Activated naive CD4-positive, alpha-beta T cell treated with anti-CD3 and anti-CD28 coated beads for 36 hours (primary cell): ENCODE measurements around the gene IFITM1. TPM values are rescaled to one million over a fixed set of nuclear protein-coding genes. Genes with fewer than 3 reads are reported as not detected.
A peak's percentile ranks its signal among the peaks of the same experiment; 100 is the strongest.

ENCODE experiments used
- CTCF ChIA-PET: fragments of 350-600 bp; sonication (Branson Sonifier 250); formaldehyde crosslinking; loops from one replicate; lab custom pipeline; 2021; ENCODE audit warnings: antibody characterized with exemption; lab: Charles Lee
- DNase-seq: peaks from one replicate; pipeline ENCODE4 v3.0.0-alpha.2; 2020
- H3K27ac Mint-ChIP-seq: one replicate; pipeline ENCODE4 v1.8.0; 2021; ENCODE audit warnings: mild to moderate bottlenecking, mixed read lengths
- H3K27me3 Mint-ChIP-seq: one replicate; pipeline ENCODE4 v1.8.0; 2021; ENCODE audit warnings: low read depth, mixed read lengths
- H3K36me3 Mint-ChIP-seq: one replicate; pipeline ENCODE4 v1.8.0; 2021; ENCODE audit warnings: low read depth, mixed read lengths
- H3K4me1 Mint-ChIP-seq: one replicate; pipeline ENCODE4 v1.8.0; 2021; ENCODE audit warnings: low read depth, mixed read lengths
- H3K4me3 Mint-ChIP-seq: one replicate; pipeline ENCODE4 v1.8.0; 2021; ENCODE audit warnings: mild to moderate bottlenecking, moderate library complexity, mixed read lengths
- H3K9me3 Mint-ChIP-seq: one replicate; pipeline ENCODE4 v1.8.0; 2021; ENCODE audit warnings: mixed read lengths
- intact Hi-C: fragments of 100-400 bp; cut with micrococcal nuclease; formaldehyde crosslinking; loops from one replicate; pipeline ENCODE4 v1.15.1; 2023
- total RNA-seq, 2 experiments: library from RNA; stranded (reverse); gene quantifications; one replicate each; pipeline ENCODE4 v1.2.3, GENCODE V29; 2021

The IFITM1 gene
- total RNA-seq, 2 experiments from 2014 or later = 359 to 378 TPM

DNA sequence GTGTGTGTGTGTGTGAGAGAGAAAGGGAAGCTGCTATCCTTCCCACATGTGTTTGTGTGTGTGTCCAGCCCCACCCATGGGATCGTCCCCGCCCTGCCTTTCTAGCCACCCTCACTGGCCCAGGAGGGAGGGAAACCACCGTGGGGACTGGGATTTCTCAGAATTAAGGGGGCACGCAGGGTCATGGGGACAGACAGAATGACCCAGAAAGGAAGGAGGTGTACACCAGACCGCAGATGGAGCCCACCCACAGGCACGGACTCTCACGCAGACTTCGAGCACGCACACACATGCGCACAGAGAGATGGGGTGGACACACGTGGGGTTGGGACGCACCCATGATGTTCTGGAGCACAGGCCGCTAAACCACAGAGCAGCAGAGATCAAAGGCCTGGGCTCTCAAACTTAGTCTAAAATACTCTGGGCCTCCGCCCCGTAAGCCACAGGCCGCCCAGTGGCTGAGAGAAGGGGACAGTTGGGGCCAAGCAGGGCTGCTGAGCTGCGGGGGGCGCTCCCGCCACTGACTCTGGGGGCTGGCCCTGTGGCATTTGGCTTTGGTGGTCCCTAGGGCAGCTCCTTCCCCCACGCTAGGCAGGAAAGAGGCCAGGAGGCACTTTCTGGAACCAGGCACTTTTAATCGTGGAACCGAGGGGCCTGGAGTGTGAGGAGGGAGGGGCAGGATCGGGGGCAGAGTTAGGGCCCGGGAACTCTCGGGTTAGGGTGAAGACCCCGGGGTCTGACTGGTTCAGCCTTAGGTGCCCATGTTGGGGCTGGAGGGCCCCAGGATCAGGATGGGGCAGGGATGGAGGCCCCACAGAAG lies 16.0 kb upstream of the IFITM1 start:
- intact Hi-C loops = no loop called here
- Mint-ChIP-seq H3K27me3 (peaks cover 8% of the 10 kb centered on the region), H3K4me3 (no peak overlapping the region), H3K4me1 (peaks cover 23% of the 10 kb centered on the region), H3K27ac (no peak overlapping the region), H3K36me3 (no peaks in the 10 kb centered on the region), H3K9me3 (no peaks in the 10 kb centered on the region)
- CTCF ChIA-PET = no interaction called here
- no peak for DNase-seq

DNA sequence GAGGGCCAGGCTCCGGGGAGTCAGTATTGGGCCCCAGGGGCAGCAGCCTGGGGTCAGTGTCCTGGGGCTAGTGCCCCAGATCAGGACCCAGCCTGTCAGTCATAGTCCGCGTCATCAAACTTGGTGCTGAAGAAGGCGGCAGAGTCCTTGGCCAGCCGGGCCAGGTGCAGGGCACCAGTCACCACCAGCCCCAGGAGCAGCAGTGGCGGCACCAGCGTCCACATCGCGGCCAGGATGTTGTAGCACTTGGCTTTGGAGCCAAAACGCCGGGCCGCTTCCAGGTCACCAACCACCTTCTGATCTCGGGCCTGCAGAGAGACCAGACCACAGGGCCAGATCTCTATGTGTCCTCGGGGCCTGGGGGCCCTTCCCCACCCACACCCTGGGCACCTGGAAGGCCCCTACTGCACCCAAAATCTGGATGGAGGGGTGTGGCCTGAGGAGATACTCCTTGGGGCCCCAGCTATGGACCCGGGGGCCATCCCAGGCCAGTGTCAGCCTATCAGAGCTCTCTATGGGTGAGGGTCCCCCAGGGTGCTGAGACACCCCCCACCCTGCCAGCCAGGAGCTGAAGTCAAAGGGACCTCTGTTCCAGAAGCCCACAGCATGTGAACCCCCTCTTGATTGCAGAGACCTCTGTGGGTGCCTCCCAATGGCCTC lies 15.3 kb upstream of the IFITM1 start:
- Mint-ChIP-seq H3K27ac (no peak overlapping the region), H3K4me3 (no peak overlapping the region), H3K9me3 (no peaks in the 10 kb centered on the region), H3K27me3 (peaks cover 8% of the 10 kb centered on the region), H3K36me3 (no peaks in the 10 kb centered on the region), H3K4me1 (peaks cover 29% of the 10 kb centered on the region)
- no peak for DNase-seq
- CTCF ChIA-PET = interaction anchor here (0.5 kb wide), 1 partner anchor 54 kb away, joined by 3 read pairs; no protein-coding TSS in a partner anchor
- intact Hi-C loops = no loop called here

DNA sequence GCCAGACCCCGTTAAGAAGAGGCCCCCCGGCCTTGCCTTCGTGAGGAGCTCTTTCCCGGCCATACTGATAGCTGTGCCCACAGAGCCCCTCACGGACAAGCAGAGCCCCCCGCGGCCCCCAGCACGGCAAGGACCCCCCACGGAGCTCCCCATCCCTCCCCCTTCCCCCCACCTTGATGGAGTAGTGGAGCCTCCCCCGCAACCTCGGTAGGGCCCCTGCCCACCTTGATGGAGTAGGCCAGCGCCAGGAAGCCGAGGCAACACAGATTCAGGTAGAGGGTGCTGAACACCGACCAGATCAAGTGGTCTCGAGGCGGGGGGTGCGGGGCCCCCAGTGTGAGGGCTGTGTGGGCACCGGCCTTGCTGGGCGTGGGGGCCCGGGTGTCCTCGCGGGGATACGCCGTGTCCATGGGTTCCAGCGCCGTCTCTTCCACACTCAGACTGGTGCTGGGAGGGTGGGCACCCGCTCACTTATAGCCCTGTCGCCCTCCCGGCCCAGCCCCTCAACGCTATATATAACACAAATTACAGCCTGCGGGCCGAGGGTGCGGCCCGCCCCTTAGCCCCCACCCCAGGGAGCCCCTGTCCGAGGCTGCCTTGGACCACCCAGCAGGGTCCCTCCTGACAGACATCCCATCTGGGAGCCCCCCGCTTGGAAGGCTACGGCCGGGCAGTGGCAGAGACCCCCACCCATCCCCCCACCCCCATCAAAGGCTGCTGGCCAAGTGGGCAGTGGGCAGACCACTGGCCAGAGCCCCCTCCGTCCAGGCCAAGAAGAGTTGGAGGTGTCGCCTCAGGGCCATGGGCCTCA lies 14.6 kb upstream of the IFITM1 start, which contains the start of gene IFITM5:
Gene IFITM5 (minus strand): TSS at position 446 of the 811 bp plus-strand sequence. CDS start 36 bp downstream, at position 410.
- no peak for DNase-seq
- Mint-ChIP-seq H3K4me3 (no peak within 1 kb of the TSS), H3K27me3 (peaks cover 8% of the 10 kb centered on the region), H3K36me3 (no peaks in the 10 kb centered on the region), H3K27ac (no peak within 1 kb of the TSS), H3K9me3 (no peaks in the 10 kb centered on the region), H3K4me1 (peaks cover 32% of the 10 kb centered on the region)
- intact Hi-C loops = no loop called here
- CTCF ChIA-PET = interaction anchor here (0.6 to 1.3 kb wide), 2 partner anchors 48 to 61 kb away, joined by 3 to 6 read pairs; no protein-coding TSS in a partner anchor

DNA sequence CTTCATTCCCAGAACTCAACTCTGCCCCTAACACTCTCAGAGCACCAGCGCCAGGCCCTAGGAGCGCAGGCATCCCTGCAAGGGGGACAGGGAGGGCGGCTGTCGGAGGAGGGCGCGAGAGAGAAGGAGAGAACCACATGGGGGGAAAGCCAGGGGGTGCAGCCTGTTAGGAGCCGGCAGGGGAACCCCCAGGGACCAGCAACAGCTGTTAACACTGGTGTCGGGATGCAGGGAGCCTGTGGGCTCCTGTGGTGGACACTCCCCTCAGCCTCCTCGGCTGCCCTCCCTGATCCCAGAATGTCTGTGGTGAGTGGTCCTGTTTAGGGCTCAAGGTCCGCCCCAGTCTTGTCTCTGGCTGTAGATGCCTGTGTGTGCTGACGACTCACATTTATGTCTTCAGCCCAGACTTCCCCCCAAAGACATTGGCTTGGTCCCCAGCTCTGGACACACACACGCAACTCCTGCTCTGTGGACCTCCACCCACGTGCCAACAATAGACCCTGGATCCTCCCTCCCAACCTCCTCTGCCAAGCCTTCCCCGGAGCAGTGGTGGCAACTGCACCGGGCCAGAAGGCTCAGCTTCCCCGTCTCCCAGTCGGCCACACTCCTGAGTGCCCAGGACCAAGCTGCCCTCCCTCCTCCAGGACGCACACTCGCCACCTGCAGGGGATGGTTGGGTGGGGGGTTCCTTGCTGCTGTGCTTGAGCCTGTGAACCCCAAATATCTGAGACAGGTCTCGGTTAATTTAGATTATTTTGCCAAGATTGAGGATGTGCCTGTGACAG lies 13.7 kb upstream of the IFITM1 start:
- Mint-ChIP-seq H3K27ac (no peak overlapping the region), H3K9me3 (no peaks in the 10 kb centered on the region), H3K27me3 (peaks cover 8% of the 10 kb centered on the region), H3K4me1 (peaks cover 34% of the 10 kb centered on the region), H3K4me3 (no peak overlapping the region), H3K36me3 (no peaks in the 10 kb centered on the region)
- DNase-seq = no peak
- intact Hi-C loops = loop anchor here (10.0 kb wide), 1 partner anchor 425 kb away; no protein-coding TSS in a partner anchor
- CTCF ChIA-PET = interaction anchor here (0.6 to 1.3 kb wide), 3 partner anchors 49 to 62 kb away, joined by 3 to 6 read pairs (median 4); no protein-coding TSS in a partner anchor

DNA sequence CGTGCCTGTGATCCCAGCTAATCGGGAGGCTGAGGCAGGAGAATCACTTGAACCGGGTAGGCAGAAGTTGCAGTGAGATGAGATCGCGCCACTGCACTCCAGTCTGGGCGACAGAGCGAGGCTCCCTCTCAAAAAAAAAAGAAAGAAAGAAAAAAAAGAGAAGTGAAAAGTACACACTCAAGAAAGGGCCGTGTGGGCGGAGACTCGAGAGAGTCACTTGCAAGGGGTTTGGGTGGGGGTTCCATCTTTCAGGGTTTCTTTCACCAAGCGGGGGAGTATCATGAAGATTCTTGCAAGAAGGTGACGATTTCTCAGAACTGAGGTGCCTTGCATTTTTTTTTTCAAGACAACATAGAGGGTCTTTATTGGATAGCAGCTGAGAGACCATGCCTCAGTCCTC lies 10.5 kb upstream of the IFITM1 start:
- Mint-ChIP-seq H3K36me3 (peaks cover 4% of the 10 kb centered on the region), H3K4me1 (peaks cover 43% of the 10 kb centered on the region), H3K9me3 (no peaks in the 10 kb centered on the region), H3K27ac (no peak overlapping the region), H3K4me3 (no peak overlapping the region), H3K27me3 (peaks cover 8% of the 10 kb centered on the region)
- intact Hi-C loops = loop anchor here (10.0 kb wide), 1 partner anchor 421 kb away; no protein-coding TSS in a partner anchor
- no peak for DNase-seq
- CTCF ChIA-PET = interaction anchor here (0.6 to 5.6 kb wide), 3 partner anchors 53 to 66 kb away, joined by 3 to 81 read pairs (median 4); no protein-coding TSS in a partner anchor

DNA sequence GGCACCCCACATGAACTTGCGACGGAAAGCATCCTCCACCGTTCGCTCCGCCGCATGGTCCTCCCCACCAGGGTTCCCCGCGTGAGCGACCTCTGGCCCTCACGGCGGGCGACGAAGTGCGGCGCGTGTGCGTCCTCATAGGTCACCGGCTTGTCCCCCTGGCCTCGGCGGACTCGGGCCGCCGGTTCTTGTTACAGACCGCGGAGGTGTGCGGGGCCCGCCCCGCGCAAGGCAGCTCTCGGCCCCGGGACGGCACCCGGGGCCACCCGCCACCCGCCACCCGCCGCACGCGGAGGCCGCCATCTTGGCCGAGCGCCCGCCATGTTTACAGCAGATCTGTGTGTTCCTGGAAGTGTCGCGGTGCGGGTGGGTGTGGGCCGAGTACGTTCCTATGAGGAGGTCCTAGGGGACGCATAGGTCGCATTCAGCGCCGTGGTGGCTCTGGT lies 9.8 kb upstream of the IFITM1 start:
- Mint-ChIP-seq H3K27ac (no peak overlapping the region), H3K4me1 (peaks cover 42% of the 10 kb centered on the region)

DNA sequence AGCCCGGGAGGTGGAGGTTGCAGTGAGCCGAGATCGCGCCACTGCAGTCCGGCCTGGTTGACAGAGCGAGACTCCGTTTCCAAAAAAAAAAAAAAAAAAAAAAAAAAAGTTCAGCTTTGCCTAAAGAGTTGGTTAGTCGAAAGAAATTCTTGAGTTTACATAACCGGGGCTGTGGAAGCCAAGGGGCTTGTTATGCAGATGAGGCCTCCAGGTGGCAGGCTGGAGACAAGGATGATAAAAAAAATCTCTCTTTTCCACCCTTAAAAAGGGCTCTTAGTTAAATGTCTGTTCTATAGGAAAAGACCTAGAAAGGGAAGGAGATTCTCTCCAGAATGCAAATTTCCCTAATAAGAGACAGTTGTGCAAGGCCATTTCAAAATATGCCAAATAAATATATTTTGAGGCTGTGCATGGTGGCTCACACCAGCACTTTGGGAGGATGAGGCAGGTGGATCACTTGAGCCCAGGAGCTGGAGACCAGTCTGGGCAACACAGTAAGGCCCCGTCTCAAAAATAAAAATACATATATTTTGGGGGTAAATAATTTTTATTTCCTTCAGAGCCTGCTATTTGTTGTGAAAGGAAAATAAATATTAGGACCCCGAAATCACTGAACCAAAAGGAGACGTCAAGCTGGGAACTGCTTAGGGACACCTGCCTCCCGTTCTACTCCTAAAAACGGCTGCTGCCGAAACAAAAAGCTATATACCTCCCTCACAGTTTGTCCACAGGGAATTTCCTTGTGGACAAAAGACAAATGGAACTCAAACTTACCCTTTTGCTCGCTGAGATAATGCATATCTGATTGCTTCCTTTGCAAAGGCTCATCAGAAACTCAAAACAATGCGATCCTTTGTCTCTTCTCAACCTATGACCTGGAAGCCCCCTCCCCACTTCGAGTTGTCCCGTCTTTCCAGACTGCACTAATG lies 8.7 kb upstream of the IFITM1 start:
- DNase-seq = peak; percentile 85
- Mint-ChIP-seq H3K4me1 (peaks cover 38% of the 10 kb centered on the region), H3K4me3 (no peak overlapping the region), H3K27ac (no peak overlapping the region), H3K36me3 (peaks cover 20% of the 10 kb centered on the region), H3K9me3 (no peaks in the 10 kb centered on the region), H3K27me3 (peaks cover 8% of the 10 kb centered on the region)
- CTCF ChIA-PET = interaction anchor here (0.6 to 5.6 kb wide), 25 partner anchors 10 to 216 kb away, joined by 3 to 81 read pairs (median 4); partner anchors contain the start of gene PGGHG
- intact Hi-C loops = loop anchor here (1.0 to 10.0 kb wide), 4 partner anchors 55 to 420 kb away; no protein-coding TSS in a partner anchor

More for the DNA sequence above, 9.8 kb upstream of the IFITM1 start:
- peaks cover 8% of the 10 kb centered on the region for H3K27me3 Mint-ChIP-seq
- no peak for DNase-seq
- H3K9me3 Mint-ChIP-seq = no peaks in the 10 kb centered on the region
- intact Hi-C loops = loop anchor here (10.0 kb wide), 1 partner anchor 421 kb away; no protein-coding TSS in a partner anchor
- H3K36me3 Mint-ChIP-seq = peaks cover 11% of the 10 kb centered on the region
- no peak overlapping the region for H3K4me3 Mint-ChIP-seq
- CTCF ChIA-PET = interaction anchor here (0.6 to 5.6 kb wide), 13 partner anchors 10 to 204 kb away, joined by 3 to 81 read pairs (median 8); partner anchors contain the start of gene PGGHG

DNA sequence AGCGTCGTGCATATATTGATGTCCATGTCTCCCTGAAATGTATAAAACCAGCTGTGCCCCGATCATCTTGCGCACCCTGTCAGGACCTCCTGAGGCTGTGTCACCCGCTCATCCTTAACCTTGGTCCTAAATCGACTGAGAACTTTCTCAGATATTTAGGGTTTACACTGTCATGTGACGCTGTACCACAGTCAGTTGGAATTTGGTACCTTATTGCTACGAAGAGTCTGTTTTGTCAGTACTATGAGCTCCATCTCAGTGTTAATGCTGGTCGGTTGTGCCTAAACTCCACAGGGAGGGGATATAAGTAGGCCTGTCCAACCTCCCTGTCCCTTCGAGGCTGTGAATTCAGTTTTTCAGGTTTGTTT lies 8.0 kb upstream of the IFITM1 start:
- H3K4me1 Mint-ChIP-seq = peaks cover 33% of the 10 kb centered on the region
- H3K4me3 Mint-ChIP-seq = no peak overlapping the region
- peaks cover 3% of the 10 kb centered on the region for H3K27me3 Mint-ChIP-seq
- no peaks in the 10 kb centered on the region for H3K9me3 Mint-ChIP-seq
- H3K36me3 Mint-ChIP-seq = peaks cover 20% of the 10 kb centered on the region
- DNase-seq = no peak
- CTCF ChIA-PET = interaction anchor here (0.6 to 5.6 kb wide), 19 partner anchors 10 to 215 kb away, joined by 3 to 81 read pairs (median 6); partner anchors contain the start of gene PGGHG
- H3K27ac Mint-ChIP-seq = peak overlapping the region; percentile 43
- intact Hi-C loops = loop anchor here (1.0 to 10.0 kb wide), 5 partner anchors 15 to 419 kb away; partner anchors contain the start of gene IFITM3

DNA sequence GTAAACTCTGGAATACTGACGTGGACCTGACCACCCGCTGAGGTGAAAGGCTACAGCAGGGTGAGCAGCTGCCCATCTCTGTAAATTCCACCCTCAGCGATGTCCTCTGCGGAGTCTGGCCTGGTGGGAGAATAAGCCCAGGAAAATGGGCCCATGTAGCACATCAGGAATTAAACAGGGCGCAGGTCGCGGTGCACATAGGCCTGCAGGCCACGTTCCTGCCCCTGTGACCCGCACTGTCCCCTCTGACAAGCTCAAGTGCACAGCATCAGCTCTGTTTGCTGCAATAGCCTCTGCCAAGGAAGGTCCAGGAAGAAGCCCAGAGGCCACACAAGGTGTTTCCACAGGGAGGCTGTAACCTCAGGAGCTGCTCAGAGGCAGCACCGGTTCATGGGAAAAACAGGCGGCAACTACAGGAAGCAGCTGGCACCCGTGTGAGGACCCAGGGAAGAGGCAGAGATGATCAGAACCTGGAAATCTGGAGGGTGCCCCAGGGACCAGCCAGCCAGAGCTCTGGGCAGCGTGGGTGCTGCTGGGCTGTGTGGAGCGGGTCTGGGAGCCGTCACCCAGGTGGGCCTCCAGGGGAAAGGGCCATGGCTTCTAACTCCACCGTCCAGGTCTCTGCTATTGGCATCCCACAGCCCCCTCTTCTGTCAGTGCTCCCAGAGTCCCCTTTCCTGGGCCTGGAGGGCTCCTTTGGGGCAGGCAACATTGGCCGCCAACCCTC lies 7.0 kb upstream of the IFITM1 start:
- peaks cover 34% of the 10 kb centered on the region for H3K4me1 Mint-ChIP-seq
- no peaks in the 10 kb centered on the region for H3K27me3 Mint-ChIP-seq
- H3K36me3 Mint-ChIP-seq = peaks cover 20% of the 10 kb centered on the region
- no peaks in the 10 kb centered on the region for H3K9me3 Mint-ChIP-seq
- DNase-seq = no peak
- intact Hi-C loops = loop anchor here (2.0 to 10.0 kb wide), 2 partner anchors 14 to 418 kb away; partner anchors contain the start of gene IFITM3
- CTCF ChIA-PET = interaction anchor here (0.6 to 5.6 kb wide), 12 partner anchors 10 to 214 kb away, joined by 3 to 81 read pairs (median 8); no protein-coding TSS in a partner anchor
- H3K4me3 Mint-ChIP-seq = peak overlapping the region; percentile 96
- peak overlapping the region; percentile 97 for H3K27ac Mint-ChIP-seq
